Fibroblast of lung (primary cell): Measurements from ENCODE around the gene GRIK1. TPM values are rescaled to one million over a fixed set of nuclear protein-coding genes. Genes with fewer than 3 reads are reported as not detected.

ENCODE experiments used
- DNase-seq, 2 donors: peaks; one replicate each; pipeline versions ENCODE4 v3.0.0 to v3.0.0-alpha.2; 2010; ENCODE audit warnings: low read depth in 2 of 2
- H2AFZ ChIP-seq: 2 replicates; pipeline ENCODE4 v1.5.1; 2012; ENCODE audit warnings: low read length, control low read depth, inconsistent platforms
- H3K27ac ChIP-seq: 2 replicates; pipeline ENCODE4 v1.5.1; 2011; ENCODE audit warnings: low read length, control low read depth; ENCODE audit not compliant: insufficient read depth
- H3K27me3 ChIP-seq: 2 replicates; pipeline ENCODE4 v1.5.1; 2011; ENCODE audit warnings: mild to moderate bottlenecking, low read length; ENCODE audit not compliant: control insufficient read depth, insufficient read depth
- H3K36me3 ChIP-seq: 2 replicates; pipeline ENCODE4 v1.5.1; 2011; ENCODE audit warnings: low read length; ENCODE audit not compliant: control insufficient read depth, insufficient read depth
- H3K4me1 ChIP-seq: 2 replicates; pipeline ENCODE4 v1.5.1; 2011; ENCODE audit warnings: low read length; ENCODE audit not compliant: control insufficient read depth, insufficient read depth; ENCODE audit errors: extremely low read depth
- H3K4me2 ChIP-seq: 2 replicates; pipeline ENCODE4 v1.5.1; 2011; ENCODE audit warnings: low read length, control low read depth; ENCODE audit not compliant: insufficient read depth; ENCODE audit errors: extremely low read depth
- H3K4me3 ChIP-seq, 4 experiments: fragments of 200-600 bp in 1 of 4; sonication (generic) in 1 of 4; replicated peaks in 1 of 4; 2 replicates each; pipeline ENCODE4 v1.5.1; 2011 to 2016; ENCODE audit warnings: low read length in 4 of 4, low read depth in 3 of 4, mild to moderate bottlenecking in 3 of 4, control low read depth in 2 of 4, inconsistent platforms in 1 of 4, mixed read lengths in 1 of 4; ENCODE audit not compliant: insufficient read depth in 1 of 4; ENCODE audit errors: control extremely low read depth in 1 of 4
- H3K79me2 ChIP-seq: 2 replicates; pipeline ENCODE4 v1.5.1; 2012; ENCODE audit warnings: mild to moderate bottlenecking, low read length, inconsistent platforms; ENCODE audit not compliant: control insufficient read depth, insufficient read depth
- H3K9ac ChIP-seq: 2 replicates; pipeline ENCODE4 v1.5.1; 2011; ENCODE audit warnings: mild to moderate bottlenecking, low read length, control low read depth; ENCODE audit not compliant: insufficient read depth
- H3K9me3 ChIP-seq: 2 replicates; pipeline ENCODE4 v1.5.1; 2012; ENCODE audit warnings: low read depth, low read length; ENCODE audit not compliant: control insufficient read depth, insufficient read depth
- H4K20me1 ChIP-seq: 2 replicates; pipeline ENCODE4 v1.5.1; 2011; ENCODE audit warnings: low read length; ENCODE audit not compliant: control insufficient read depth, insufficient read depth; ENCODE audit errors: extremely low read depth
- CTCF ChIP-seq, 2 donors: IDR thresholded peaks in 1 of 2; conservative IDR thresholded peaks in 1 of 2; 1 replicate in 1 of 2; 2 replicates in 1 of 2; pipeline ENCODE4 v1.5.1; 2011 to 2012; ENCODE audit warnings: low read length in 2 of 2, control low read depth in 1 of 2, inconsistent platforms in 1 of 2, low read depth in 1 of 2, mild to moderate bottlenecking in 1 of 2
- EZH2 ChIP-seq: IDR thresholded peaks from 2 replicates; pipeline ENCODE4 v1.5.1; 2012; ENCODE audit warnings: low read length, control low read depth, mild to moderate bottlenecking; ENCODE audit errors: missing control alignments
- polyA plus RNA-seq, 2 donors: library from polyadenylated mRNA; depleted of rRNA in 1 of 2; stranded (reverse) in 1 of 2; unstranded in 1 of 2; fragments of >200 nt; gene quantifications; 2 replicates each; pipeline ENCODE4 v1.2.1, GENCODE V29; 2011 to 2012; ENCODE audit warnings: missing spikeins in 1 of 2
- total RNA-seq: library from RNA; depleted of rRNA; stranded (reverse); fragments of >200 nt; gene quantifications from 2 replicates; pipeline ENCODE4 v1.2.1, GENCODE V29; 2014

The GRIK1 gene
- total and polyA plus RNA-seq, 2 donors (not counting 1 experiment from before 2014, with no cell fraction given) = not detected

- DNase-seq = peak; percentile 50 to 77
- Histone ChIP-seq H3K27ac (no peak overlapping the region), H3K79me2 (no peaks in the 10 kb centered on the region), H3K4me1 (no peaks in the 10 kb centered on the region), H2AFZ (no peak overlapping the region), H3K4me2 (no peak overlapping the region), H3K9me3 (no peaks in the 10 kb centered on the region), H3K27me3 (no peaks in the 10 kb centered on the region), H3K9ac (no peak overlapping the region), H3K4me3 (no peak overlapping the region), H3K36me3 (no peaks in the 10 kb centered on the region), H4K20me1 (no peaks in the 10 kb centered on the region)
- TF ChIP-seq CTCF (conservative IDR thresholded peaks at IDR 0.05 in 1 of 2, IDR thresholded peaks at IDR 0.05 in 1 of 2; ENCODE audit: low read depth in 1 of 2, low read length in 2 of 2) (no peak), EZH2 (no peak)
These were observed 401.7 kb downstream of the GRIK1 start for GRCh38 chr21:29538115-29538514.

DNA sequence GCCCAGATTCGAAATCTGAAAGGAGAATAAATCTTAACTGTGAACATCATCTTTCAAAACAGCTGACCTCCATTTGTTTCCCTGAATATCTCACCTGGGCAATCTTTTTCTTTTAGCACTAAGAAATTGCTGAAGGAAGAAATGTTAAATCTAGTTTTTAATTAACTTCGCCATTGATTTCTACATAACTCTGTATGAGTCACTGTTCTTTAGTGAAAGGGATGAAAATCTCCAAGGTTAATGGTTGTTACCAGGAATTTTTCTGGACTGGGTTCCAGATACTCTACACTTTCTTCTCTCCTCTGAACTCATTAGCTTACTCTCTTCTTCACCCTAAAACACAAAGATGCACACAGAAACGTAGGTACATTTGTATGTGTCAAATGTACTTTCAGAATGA is 405.3 kb downstream of the GRIK1 start:
- no peak overlapping the region for H3K4me2 ChIP-seq
- no peak overlapping the region for H3K27ac ChIP-seq
- no peak overlapping the region for H3K4me3 ChIP-seq
- H4K20me1 ChIP-seq = no peaks in the 10 kb centered on the region
- H3K9me3 ChIP-seq = no peaks in the 10 kb centered on the region
- H3K36me3 ChIP-seq = no peaks in the 10 kb centered on the region
- H3K9ac ChIP-seq = no peak overlapping the region
- TF ChIP-seq CTCF (conservative IDR thresholded peaks at IDR 0.05 in 1 of 2, IDR thresholded peaks at IDR 0.05 in 1 of 2; ENCODE audit: low read depth in 1 of 2, low read length in 2 of 2) = no peak
- no peak for TF ChIP-seq EZH2
- no peaks in the 10 kb centered on the region for H3K79me2 ChIP-seq
- no peak for DNase-seq
- H3K27me3 ChIP-seq = no peaks in the 10 kb centered on the region
- no peaks in the 10 kb centered on the region for H3K4me1 ChIP-seq
- H2AFZ ChIP-seq = no peak overlapping the region

- DNase-seq = no peak
- Histone ChIP-seq H3K9ac (no peak overlapping the region), H3K4me2 (no peak overlapping the region), H3K27ac (no peak overlapping the region), H3K27me3 (no peaks in the 10 kb centered on the region), H3K36me3 (no peaks in the 10 kb centered on the region), H3K4me3 (no peak overlapping the region), H3K79me2 (no peaks in the 10 kb centered on the region), H3K9me3 (no peaks in the 10 kb centered on the region), H3K4me1 (no peaks in the 10 kb centered on the region), H2AFZ (no peak overlapping the region), H4K20me1 (no peaks in the 10 kb centered on the region)
- TF ChIP-seq EZH2 = no peak
- no peak for TF ChIP-seq CTCF (conservative IDR thresholded peaks at IDR 0.05 in 1 of 2, IDR thresholded peaks at IDR 0.05 in 1 of 2; ENCODE audit: low read depth in 1 of 2, low read length in 2 of 2)
These were observed 410.7 kb downstream of the GRIK1 start for GRCh38 chr21:29529139-29529538.
